GM19468 (cell line): ENCODE data around the gene TTLL13.
"Not testable (repeated sequence)": the region's sequence is repeated elsewhere in the genome, so short reads cannot be mapped to it uniquely, and the experiment has no call there.

ENCODE experiments used
- ATAC-seq: cut with Tn5 transposase; IDR thresholded peaks from one replicate; pipeline ENCODE4 v1.9.1; 2021; ENCODE audit warnings: mild to moderate bottlenecking, moderate library complexity, moderate number of reproducible peaks; ENCODE audit not compliant: unreplicated experiment; ENCODE audit errors: extremely low read depth

The TTLL13 gene

GRCh38 chr15:90271459-90272166, 22.3 kb downstream of the TTLL13 start:
- no peak for ATAC-seq

DNA sequence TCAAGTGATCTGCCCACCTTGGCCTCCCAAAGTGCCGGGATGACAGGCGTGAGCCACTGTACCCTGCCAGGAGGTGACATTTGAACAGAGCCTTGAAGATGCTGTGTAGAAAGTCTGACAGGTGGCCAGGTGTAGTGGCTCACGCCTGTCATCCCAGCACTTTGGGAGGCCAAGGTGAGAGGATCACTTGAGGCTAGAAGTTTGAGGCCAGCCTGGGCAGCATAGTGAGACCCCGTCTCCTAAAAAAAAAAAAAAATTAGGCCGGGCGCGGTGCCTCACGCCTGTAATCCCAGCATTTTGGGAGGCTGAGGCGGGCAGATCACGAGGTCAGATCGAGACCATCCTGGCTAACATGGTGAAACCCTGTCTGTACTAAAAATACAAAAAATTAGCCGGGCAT, 29.1 kb downstream of the TTLL13 start:
- ATAC-seq: not testable (repeated sequence)

- ATAC-seq: not testable (repeated sequence)
Observed at GRCh38 chr15:90280743-90281142, 31.4 kb downstream of the TTLL13 start.

GRCh38 chr15:90281637-90282036, 32.3 kb downstream of the TTLL13 start:
- ATAC-seq: not testable (repeated sequence)

- no peak for ATAC-seq
Observed at GRCh38 chr15:90286678-90287077, 37.3 kb downstream of the TTLL13 start.

DNA sequence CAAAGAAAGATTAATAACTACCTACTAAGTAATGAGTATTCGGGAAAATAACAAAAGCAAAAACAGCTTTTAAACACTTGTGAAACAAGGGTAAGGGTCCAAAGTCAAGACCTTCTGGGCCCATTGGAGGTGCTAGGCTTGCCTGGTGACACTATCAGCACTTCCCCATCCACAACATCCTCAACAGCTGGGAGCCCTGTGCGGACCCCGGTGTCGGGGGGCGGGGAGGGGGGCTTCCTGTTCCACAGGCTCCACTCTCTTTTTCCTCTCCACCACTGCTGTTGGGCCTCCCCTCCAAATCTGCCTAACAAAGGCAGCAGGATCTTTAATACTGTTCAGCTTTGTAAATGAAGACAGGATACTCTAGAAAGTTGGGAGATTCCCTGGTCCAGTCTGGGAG, 37.7 kb downstream of the TTLL13 start:
- no peak for ATAC-seq

- no peak for ATAC-seq
Observed at GRCh38 chr15:90287946-90288345, 38.6 kb downstream of the TTLL13 start.

DNA sequence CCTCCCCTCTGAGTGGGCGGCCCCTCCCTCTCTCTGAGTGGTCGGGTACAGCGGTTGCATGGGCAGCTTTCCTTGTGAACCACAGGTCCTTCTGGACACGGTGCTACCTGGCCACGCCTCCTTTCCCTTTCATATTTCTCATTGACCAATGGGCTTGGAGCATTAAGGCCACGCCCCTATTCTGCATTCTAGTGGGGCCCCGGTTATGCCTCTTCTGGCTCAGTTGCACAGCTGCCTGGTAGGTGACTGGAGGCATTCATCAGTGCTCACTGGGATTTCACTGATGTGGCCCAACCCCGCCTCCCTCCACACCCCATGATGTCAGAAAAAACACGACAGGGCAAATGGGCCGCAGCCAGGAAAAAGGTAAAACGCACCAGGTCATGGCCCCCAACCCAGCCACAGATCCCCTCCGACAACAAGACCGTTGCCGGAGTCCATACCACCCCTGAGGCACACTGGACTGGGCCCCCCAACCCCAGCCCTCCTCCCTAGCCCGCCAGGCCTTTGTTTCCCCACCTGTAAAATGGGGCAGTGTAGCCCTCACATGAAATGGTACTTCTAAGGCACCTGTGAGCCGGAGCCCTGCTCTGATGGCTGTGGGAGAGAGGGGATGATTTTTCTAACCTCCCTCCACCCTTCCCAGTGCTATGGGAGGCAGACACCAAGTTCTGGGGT, 42.5 kb downstream of the TTLL13 start:
- ATAC-seq: no peak

DNA sequence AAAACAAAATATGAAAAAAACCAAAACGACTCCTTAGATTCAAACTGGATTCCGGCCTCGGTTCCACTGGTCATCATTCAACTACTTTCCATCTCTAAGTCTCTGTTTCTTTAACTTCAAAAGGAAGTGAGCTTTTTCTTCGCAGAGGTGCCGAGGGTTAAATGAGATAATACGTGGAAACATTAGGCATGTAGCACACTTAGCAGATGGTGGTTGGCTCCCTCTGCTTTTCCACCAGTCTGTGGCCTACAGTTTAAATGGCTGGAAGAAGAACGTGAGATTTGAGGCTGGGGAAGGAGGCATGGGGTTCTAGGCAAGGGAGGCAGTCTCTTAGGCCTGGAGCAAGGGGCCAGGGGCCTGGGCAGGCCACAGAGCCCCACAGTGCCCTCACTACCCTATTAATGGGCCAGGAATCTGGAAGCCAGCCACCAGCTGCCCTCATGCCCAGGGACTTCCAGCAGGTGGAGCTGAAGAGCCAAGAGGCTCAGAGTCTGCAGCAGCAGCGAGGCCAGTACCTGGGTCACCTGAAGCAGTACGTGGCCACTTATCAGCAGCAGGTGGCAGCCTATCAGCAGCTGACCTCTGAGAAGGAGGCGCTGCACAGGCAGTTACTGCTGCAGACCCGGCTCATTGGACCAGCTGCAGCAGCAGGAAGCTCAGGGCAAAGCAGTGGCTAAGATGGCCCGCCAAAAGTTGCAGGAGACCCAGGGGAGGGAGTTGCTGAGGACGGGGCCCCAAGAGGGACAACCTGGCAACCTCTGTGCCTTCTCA, 43.9 kb downstream of the TTLL13 start:
- not testable (repeated sequence) for ATAC-seq

- ATAC-seq: no peak
Observed at GRCh38 chr15:90294159-90294558, 44.8 kb downstream of the TTLL13 start.

GRCh38 chr15:90294601-90295269, 45.4 kb downstream of the TTLL13 start:
- ATAC-seq: no peak

- ATAC-seq: no peak
Observed at GRCh38 chr15:90295270-90295648, 45.9 kb downstream of the TTLL13 start.

DNA sequence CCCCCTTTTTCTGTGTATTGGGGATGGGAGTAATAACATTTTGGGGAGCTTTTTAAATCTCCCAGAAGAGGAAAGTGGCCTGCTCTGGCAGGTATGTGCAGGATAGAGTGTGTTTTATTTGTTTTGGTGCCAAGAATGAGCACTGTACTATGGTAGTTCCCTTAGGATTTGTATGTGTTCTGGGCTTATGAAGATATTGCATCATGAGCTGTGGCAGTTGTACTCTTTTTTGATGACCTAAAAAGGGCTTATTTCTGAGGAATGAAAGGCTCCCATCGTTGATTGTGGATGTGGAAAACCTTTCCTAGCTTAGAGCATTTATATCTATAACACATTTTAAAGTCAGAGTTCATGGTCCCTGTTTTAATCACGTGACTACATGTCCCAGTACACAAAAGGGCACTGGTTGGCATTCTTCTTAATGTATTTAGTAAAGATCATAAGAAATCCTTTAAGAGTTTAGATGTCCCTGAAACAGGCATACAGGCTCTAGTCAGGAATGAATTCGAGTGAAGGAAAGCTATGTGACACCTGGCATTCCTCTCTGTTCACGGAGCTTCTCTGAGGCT, 47.0 kb downstream of the TTLL13 start:
- not testable (repeated sequence) for ATAC-seq

- ATAC-seq: no peak
Observed at GRCh38 chr15:90297021-90297420, 47.7 kb downstream of the TTLL13 start.

GRCh38 chr15:90300541-90300940, 51.2 kb downstream of the TTLL13 start:
- no peak for ATAC-seq

DNA sequence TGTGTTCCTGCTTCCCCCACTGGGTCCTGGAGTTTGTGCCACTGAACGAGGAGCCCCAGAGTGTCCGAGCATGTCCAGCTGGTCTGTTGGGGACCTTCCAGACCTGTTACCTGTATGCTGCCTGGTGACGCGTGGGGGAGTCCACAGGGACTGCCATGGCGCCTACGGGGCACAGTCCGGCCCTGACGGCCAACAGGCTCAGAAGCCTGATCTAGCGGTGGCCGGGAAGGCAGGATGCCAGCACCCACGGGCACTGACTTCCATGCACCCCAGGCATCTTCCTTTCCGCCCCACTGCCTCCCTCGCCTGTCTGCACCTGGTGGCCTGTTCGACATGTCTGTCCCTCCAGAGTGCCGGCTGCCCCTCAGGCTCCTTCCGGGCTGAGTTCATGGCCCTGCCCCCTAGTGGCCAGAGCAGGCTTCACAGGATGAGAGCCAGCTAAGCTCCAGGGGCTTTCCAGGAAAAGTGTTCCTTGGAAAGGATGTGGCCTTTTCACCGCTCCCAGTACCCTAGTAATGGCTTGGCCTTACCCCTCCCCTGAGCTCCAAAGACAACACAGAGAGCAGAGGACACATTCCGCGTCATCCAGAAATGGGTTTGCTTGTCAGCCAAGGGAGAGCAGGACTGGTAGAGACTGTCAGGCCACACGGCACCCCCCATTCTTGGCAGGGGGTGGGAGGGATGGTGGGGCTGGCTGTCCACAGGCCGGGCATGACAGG, 51.8 kb downstream of the TTLL13 start:
- no peak for ATAC-seq

DNA sequence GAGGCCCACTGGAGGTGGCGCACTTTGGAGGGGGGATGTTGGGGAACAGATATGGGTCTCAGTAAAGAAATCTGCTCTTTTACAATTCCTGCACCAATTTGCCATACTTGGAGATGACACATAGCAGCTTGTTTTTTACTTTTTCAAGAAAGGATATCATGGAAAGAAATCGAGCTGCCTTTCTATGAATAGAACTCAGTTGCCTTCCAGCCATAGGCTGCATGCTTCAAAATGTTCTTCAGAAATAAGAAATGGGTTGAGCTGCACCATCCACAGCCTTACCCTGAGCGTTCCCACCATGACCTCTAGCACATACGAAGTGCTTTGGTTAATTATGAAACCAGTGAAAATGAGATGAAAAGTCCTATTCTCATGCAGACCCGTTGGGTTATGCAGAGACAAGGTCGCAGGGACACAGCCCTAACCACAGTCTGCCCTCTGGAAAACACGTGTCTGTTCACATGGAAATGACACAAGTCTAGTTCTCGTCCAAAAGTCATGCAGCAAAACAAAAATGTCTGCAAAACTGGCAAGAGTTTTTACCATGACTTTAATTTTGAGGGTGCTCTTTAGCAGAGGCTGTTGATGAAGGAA, 52.4 kb downstream of the TTLL13 start:
- no peak for ATAC-seq

DNA sequence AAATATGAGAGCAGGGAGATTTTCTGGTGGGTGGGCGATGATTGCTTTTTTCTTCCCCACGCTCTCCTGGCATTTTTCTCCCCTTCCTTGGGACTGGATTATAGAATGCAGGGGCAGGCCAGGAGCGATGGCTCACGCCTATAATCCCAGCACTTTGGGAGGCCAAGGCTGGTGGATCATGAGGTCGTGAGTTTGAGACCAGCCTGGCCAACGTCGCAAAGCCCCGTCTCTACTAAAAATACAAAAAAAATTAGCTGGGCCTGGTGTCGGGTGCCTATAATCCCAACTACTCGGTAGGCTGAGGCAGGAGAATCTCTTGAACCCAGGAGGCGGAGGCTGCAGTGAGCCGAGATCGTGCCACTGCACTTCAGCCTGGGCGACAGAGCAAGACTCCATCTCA, 56.0 kb downstream of the TTLL13 start:
- not testable (repeated sequence) for ATAC-seq

DNA sequence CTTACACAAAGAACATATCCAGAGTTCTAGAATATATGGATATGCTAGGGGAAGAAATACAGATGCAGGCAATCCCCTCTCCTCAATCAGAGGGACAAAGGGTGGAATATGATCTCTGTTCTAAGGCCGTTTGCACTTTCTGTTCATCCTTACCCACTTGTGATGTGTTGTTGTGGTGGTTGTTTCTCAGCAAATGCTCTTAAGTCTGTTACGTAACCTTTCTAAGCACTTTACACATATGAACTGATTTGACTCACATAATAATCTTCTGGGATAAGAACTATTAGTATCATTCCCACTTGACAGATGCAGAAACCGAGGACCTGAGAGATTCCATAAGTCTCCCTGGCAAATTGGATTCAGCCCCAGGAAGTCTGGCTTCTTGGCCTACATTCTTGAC, 56.6 kb downstream of the TTLL13 start:
- no peak for ATAC-seq
